Stimulated activated memory B cell treated with anti-CD40 and anti-IgM and Interleukin-4, amounts not matched to agents 10 μg/mL and 1 μg/mL and 100 μg/mL, for 72 hours (primary cell): ENCODE data around the gene ZNF14.
"Not testable (repeated sequence)": the region's sequence is repeated elsewhere in the genome, so short reads cannot be mapped to it uniquely, and the experiment has no call there.

ENCODE experiments used
- ATAC-seq: fragments of 150-1000 bp; cut with Tn5 transposase; 2 replicates; pipeline ENCODE4 v1.10.0; 2021
- H3K27ac Mint-ChIP-seq: one replicate; pipeline ENCODE4 v1.8.0; 2022; ENCODE audit warnings: mild to moderate bottlenecking, mixed read lengths
- H3K27me3 Mint-ChIP-seq: one replicate; pipeline ENCODE4 v1.8.0; 2022; ENCODE audit warnings: mixed read lengths
- H3K36me3 Mint-ChIP-seq: one replicate; pipeline ENCODE4 v1.8.0; 2022; ENCODE audit warnings: mixed read lengths
- H3K4me1 Mint-ChIP-seq: one replicate; pipeline ENCODE4 v1.8.0; 2022; ENCODE audit warnings: mixed read lengths
- H3K4me3 Mint-ChIP-seq: one replicate; pipeline ENCODE4 v1.8.0; 2022; ENCODE audit warnings: mild to moderate bottlenecking, moderate library complexity, mixed read lengths
- H3K9me3 Mint-ChIP-seq: one replicate; pipeline ENCODE4 v1.8.0; 2022; ENCODE audit warnings: mixed read lengths

The ZNF14 gene

GRCh38 chr19:19679176-19680073, 53.5 kb downstream of the ZNF14 start:
- ATAC-seq = no peak
- H3K36me3 Mint-ChIP-seq = peaks cover 90% of the 10 kb centered on the region
- no peak overlapping the region for H3K27ac Mint-ChIP-seq
- peaks cover 14% of the 10 kb centered on the region for H3K4me1 Mint-ChIP-seq
- no peak overlapping the region for H3K4me3 Mint-ChIP-seq
- H3K27me3 Mint-ChIP-seq = no peaks in the 10 kb centered on the region
- peaks cover 15% of the 10 kb centered on the region for H3K9me3 Mint-ChIP-seq

DNA sequence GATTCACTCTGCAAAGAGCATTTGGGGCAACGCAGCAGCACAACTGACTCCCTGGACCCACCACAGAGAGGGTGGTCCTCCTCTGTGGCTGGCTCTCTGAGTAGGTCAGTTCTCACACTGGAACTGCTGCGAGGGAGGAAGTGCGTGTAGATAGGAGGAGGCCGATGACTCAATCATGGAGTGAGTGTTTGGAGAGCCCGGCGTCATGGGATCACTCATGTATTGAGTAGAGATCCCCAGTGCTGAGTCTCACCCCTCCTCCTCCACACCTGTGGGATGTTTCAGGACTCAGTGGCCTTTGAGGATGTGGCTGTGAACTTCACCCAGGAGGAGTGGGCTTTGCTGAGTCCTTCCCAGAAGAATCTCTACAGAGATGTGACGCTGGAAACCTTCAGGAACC, 55.3 kb downstream of the ZNF14 start:
- Mint-ChIP-seq H3K27me3 (no peaks in the 10 kb centered on the region), H3K4me3 (no peak overlapping the region), H3K9me3 (peaks cover 11% of the 10 kb centered on the region)

DNA sequence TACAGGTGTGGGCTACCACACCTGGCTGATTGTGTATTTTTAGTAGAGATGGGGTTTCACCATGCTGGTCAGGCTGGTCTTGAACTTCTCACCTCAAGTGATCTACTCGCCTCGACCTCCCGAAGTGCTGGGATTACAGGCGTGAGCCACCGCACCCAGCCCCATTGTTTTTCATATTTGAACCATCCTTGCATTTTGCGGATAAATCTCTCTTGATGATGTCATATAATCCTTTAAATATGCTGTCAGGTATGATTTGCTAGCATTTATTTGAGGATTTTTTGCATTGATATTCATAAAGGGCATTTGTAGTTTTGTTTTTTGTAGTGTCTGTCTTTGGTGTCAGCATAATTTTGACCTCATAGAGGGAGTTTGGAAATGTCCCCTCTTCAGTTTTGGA, 58.6 kb downstream of the ZNF14 start:
- H3K4me1 Mint-ChIP-seq = peaks cover 36% of the 10 kb centered on the region
- H3K36me3 Mint-ChIP-seq = peaks cover 82% of the 10 kb centered on the region
- no peaks in the 10 kb centered on the region for H3K27me3 Mint-ChIP-seq
- no peak for ATAC-seq
- H3K27ac Mint-ChIP-seq = no peak overlapping the region
- H3K4me3 Mint-ChIP-seq = no peak overlapping the region
- H3K9me3 Mint-ChIP-seq = peaks cover 6% of the 10 kb centered on the region

More for the DNA sequence above, 55.3 kb downstream of the ZNF14 start:
- H3K27ac Mint-ChIP-seq = no peak overlapping the region
- ATAC-seq = no peak
- H3K36me3 Mint-ChIP-seq = peaks cover 81% of the 10 kb centered on the region
- peaks cover 20% of the 10 kb centered on the region for H3K4me1 Mint-ChIP-seq

DNA sequence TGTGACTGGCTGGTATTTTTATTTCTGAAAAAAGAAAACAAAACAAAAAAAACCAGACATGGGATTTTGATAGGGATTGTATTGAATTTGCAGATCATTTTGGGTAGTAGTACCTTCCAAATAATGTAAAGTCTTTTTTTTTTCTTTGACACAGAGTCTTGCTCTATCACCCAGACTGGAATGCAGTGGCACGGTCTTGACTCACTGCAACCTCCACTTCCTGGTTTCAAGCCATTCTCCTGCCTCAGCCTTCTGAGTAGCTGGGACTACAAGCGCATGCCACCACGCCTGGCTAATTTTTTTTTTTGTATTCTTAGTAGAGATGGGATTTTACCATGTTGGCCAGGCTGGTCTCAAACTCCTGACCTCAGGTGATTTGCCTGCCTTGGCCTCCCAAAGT, 60.1 kb downstream of the ZNF14 start:
- Mint-ChIP-seq H3K27ac (no peak overlapping the region), H3K4me3 (no peak overlapping the region), H3K9me3 (peaks cover 5% of the 10 kb centered on the region), H3K36me3 (peaks cover 67% of the 10 kb centered on the region), H3K27me3 (no peaks in the 10 kb centered on the region), H3K4me1 (peaks cover 41% of the 10 kb centered on the region)
- ATAC-seq = no peak

DNA sequence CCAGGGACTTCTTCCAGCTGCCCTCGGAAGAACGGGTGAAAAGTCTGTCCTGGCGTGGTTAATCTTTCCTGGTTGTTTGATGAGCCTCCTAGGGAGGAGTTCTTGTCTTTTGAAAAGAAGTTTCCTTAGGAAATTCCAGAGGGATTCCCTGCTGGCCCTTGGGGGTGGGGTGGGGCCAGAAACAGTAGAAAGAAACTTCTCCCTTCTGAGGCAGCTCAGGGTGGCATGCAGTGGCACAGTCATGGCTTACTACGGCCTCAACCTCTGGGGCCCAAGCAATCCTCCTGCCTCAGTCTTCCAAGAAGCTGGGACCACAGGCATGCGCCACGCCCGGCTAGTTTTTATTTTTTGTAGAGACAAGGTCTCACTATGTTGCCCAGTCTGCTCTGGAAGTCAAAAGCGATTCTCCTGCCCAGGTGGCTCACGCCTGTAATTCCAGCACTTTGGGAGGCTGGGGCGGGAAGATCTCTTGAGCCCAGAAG, 62.8 kb downstream of the ZNF14 start:
- Mint-ChIP-seq H3K36me3 (peaks cover 40% of the 10 kb centered on the region), H3K27me3 (no peaks in the 10 kb centered on the region), H3K4me3 (peak overlapping the region; percentile 82), H3K9me3 (no peaks in the 10 kb centered on the region), H3K4me1 (peaks cover 33% of the 10 kb centered on the region), H3K27ac (peak overlapping the region; percentile 91)
- ATAC-seq = no peak

DNA sequence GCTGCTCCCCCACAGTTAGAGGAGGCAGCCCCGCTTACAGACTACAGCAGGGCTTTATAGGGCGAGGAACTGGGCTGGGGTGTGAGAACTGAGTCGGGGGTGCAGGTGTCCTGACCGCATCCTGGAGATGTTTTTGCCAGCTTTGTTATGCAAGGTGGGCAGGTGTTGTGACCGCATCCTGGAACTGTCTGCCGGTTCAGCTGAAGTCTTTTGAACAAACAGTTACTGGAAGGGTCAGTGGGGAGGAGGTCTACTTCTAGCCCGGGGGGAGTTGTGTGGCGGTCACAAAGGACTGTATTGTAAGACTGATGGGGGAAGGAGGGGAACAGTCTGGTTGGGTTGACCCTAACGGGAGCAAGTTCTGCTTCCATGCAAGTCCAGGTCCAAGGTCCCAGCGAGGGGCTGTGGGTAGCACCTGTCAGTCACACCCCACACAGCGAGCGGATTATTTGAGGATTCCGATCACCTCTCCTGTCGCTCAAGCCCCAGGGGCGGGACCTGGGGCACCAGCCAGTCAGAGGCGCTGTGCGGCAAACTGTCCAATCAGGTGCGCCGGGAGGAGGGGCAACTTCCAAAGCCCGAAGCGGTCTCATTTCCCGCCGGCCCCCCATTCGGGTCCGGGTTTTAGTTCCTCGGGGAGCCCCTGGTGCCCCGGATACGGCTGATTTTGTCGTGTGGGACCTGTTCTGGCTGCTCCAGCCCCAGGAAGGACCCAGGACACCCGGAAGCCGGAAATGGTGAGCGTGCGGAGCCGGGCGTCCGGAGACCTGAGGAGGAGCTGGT, 64.5 kb downstream of the ZNF14 start, which contains the start of gene ZNF101:
Gene ZNF101, plus strand, starts transcription at position 610 of the 783 bp plus-strand sequence. Its CDS starts 125 bp downstream, at position 735.
- Mint-ChIP-seq H3K27me3 (no peaks in the 10 kb centered on the region), H3K36me3 (peaks cover 26% of the 10 kb centered on the region), H3K4me1 (peaks cover 26% of the 10 kb centered on the region), H3K9me3 (no peaks in the 10 kb centered on the region), H3K27ac (peak within 1 kb of the TSS; percentile 91), H3K4me3 (peak within 1 kb of the TSS; percentile 82)
- ATAC-seq = peak; percentile 88

GRCh38 chr19:19665420-19665948, 67.4 kb downstream of the ZNF14 start:
- H3K27ac Mint-ChIP-seq, H3K9me3 Mint-ChIP-seq, H3K27me3 Mint-ChIP-seq, ATAC-seq, H3K4me3 Mint-ChIP-seq: not testable (repeated sequence)
- peaks cover 45% of the 10 kb centered on the region for H3K4me1 Mint-ChIP-seq
- peaks cover 14% of the 10 kb centered on the region for H3K36me3 Mint-ChIP-seq

GRCh38 chr19:19663256-19664120, 69.4 kb downstream of the ZNF14 start, which contains the start of gene ATP13A1:
TSS of gene ATP13A1 (minus strand) at chr19:19663676. CDS start at chr19:19663666, 10 bp downstream.
- Mint-ChIP-seq H3K27me3 (no peaks in the 10 kb centered on the region), H3K27ac (peak within 1 kb of the TSS; percentile 87), H3K36me3 (peaks cover 16% of the 10 kb centered on the region), H3K4me3 (peak within 1 kb of the TSS; percentile 78), H3K9me3 (no peaks in the 10 kb centered on the region), H3K4me1 (peaks cover 34% of the 10 kb centered on the region)
- peak; percentile 91 for ATAC-seq

GRCh38 chr19:19662871-19663255, 70.0 kb downstream of the ZNF14 start:
- peak overlapping the region; percentile 78 for H3K4me3 Mint-ChIP-seq
- peaks cover 21% of the 10 kb centered on the region for H3K36me3 Mint-ChIP-seq
- no peaks in the 10 kb centered on the region for H3K9me3 Mint-ChIP-seq
- peak; percentile 2 for ATAC-seq
- H3K27ac Mint-ChIP-seq = peak overlapping the region; percentile 87
- peaks cover 29% of the 10 kb centered on the region for H3K4me1 Mint-ChIP-seq
- H3K27me3 Mint-ChIP-seq = no peaks in the 10 kb centered on the region

- Mint-ChIP-seq H3K4me1 (peaks cover 24% of the 10 kb centered on the region), H3K9me3 (no peaks in the 10 kb centered on the region), H3K27me3 (no peaks in the 10 kb centered on the region), H3K27ac (peak overlapping the region; percentile 87), H3K4me3 (peak overlapping the region; percentile 78), H3K36me3 (peaks cover 21% of the 10 kb centered on the region)
- no peak for ATAC-seq
Observed at GRCh38 chr19:19662344-19662743, 70.6 kb downstream of the ZNF14 start.

GRCh38 chr19:19661675-19662251, 71.1 kb downstream of the ZNF14 start:
- H3K4me1 Mint-ChIP-seq = peaks cover 24% of the 10 kb centered on the region
- ATAC-seq = peak; percentile 74

DNA sequence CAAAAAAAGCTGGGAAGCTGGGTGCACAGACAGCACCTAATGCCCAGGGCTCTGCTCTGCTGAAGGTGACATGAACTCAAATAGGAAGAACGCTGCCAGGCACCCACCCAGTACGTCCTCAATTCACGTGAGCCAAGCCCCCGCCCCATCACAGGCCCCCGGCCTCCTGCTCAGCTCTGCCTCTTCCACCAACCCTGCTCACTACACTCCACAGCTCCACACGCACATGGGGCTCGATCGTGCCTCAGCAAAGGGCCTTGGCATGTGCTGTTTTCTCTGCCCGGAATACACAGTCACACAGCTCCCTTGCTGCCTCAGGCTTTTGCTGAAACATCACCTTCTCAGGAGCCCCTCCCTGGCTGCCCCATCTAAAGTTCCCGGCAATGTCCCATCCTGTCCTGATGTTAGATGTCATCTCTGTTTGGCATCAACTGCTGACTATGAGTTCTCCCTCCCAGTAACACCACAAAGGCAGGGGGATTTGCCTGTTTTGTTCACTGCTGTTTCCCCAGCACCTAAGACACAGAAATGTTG, 71.7 kb downstream of the ZNF14 start:
- ATAC-seq = no peak
- H3K4me3 Mint-ChIP-seq = peak overlapping the region; percentile 78
- H3K36me3 Mint-ChIP-seq = peaks cover 31% of the 10 kb centered on the region
- no peaks in the 10 kb centered on the region for H3K9me3 Mint-ChIP-seq
- peaks cover 24% of the 10 kb centered on the region for H3K4me1 Mint-ChIP-seq
- no peaks in the 10 kb centered on the region for H3K27me3 Mint-ChIP-seq
- peak overlapping the region; percentile 87 for H3K27ac Mint-ChIP-seq

More at GRCh38 chr19:19661675-19662251, 71.1 kb downstream of the ZNF14 start:
- no peaks in the 10 kb centered on the region for H3K9me3 Mint-ChIP-seq
- no peaks in the 10 kb centered on the region for H3K27me3 Mint-ChIP-seq
- H3K36me3 Mint-ChIP-seq = peaks cover 25% of the 10 kb centered on the region
- peak overlapping the region; percentile 87 for H3K27ac Mint-ChIP-seq
- H3K4me3 Mint-ChIP-seq = peak overlapping the region; percentile 78
